HG03095 (cell line): ENCODE measurements around the gene SUGT1.
"Not testable (repeated sequence)": the region's sequence is repeated elsewhere in the genome, so short reads cannot be mapped to it uniquely, and the experiment has no call there.

Experiments used
- ATAC-seq: cut with Tn5 transposase; IDR thresholded peaks from one replicate; pipeline ENCODE4 v1.9.1; 2021; ENCODE audit warnings: moderate library complexity; ENCODE audit not compliant: unreplicated experiment

SUGT1 gene

GRCh38 chr13:52665325-52665724, 12.7 kb downstream of the SUGT1 start:
- ATAC-seq: no peak

GRCh38 chr13:52669677-52670076, 17.0 kb downstream of the SUGT1 start:
- ATAC-seq: no peak

DNA sequence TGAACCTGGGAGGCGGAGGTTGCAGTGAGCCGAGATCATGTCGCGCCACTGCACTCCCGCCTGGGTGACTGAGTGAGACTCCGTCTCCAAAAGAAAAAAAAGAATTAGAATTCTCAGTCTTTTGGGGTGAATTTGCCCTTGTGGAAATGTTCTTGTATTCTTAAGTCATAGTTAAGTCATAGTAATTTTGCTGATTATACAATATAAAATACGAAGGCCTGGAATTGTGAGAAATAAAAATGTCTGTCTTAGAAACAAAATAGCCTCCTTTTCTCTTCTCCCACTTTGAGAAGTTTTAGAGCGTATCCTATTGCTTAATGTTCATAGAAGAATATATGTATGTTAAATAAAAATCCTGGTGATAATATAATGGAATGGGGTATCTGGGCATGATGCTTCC, 18.1 kb downstream of the SUGT1 start:
- no peak for ATAC-seq

- no peak for ATAC-seq
Measured at GRCh38 chr13:52673465-52673864, 20.8 kb downstream of the SUGT1 start.

DNA sequence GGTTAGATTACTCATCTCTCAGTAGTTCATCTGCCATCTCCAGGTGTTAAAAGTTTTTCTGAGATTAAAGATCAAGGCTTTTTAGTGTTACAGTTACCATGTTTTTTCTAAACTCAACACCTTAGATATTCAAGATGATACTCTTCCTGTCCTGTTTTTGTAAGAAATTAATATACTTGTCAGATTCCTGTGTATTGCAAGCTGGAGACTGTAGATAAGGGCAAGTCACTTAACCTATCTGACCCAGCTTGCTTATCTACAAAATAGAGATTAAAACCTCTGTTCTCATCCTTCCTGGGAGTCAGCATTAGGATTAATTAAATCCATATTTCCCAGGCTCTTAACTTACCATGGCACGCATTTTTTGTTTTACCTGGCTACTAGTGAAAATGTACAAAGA, 25.2 kb downstream of the SUGT1 start:
- no peak for ATAC-seq

GRCh38 chr13:52685806-52686205, 33.2 kb downstream of the SUGT1 start:
- not testable (repeated sequence) for ATAC-seq

DNA sequence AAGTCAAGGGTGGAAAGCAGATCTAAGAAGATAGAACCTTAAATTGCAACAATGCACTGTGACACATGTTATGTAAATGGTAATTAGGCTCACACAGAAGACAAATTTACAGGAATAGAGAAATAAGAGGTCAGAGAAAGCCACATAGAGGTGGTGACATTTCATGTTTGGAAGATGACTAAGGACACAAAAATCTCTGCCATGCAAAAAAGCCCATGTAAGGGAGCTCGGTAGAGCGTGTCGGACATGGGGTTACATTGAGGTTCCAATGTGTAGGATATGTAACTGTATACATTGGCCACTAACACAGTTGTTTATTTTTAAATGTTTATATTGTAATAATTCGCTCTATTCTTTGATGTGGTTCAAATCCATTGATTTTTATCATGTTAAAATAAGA, 33.7 kb downstream of the SUGT1 start:
- ATAC-seq: no peak

DNA sequence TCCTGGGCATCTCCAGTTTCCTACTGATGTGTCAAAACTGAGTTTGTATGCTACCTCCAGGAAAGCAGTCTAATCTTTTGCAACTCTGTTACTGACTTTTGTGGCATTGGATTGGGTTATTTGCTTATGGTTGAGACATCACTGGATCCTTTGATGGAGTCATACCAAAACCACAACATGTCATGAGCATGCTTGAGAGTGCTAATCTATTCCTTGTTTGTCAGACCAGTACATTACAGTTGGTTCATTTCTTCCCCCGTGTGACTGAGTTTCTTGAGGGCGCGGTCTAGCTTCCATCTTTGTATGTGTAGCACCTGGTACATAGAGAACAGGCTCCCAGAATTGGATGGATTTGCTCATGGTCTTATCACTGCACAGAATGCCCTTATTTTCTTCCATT, 43.2 kb downstream of the SUGT1 start:
- ATAC-seq: peak; percentile 65

- no peak for ATAC-seq
Measured at GRCh38 chr13:52696566-52696965, 43.9 kb downstream of the SUGT1 start.

GRCh38 chr13:52701728-52702465, 49.3 kb downstream of the SUGT1 start:
- no peak for ATAC-seq

GRCh38 chr13:52703482-52703881, 50.8 kb downstream of the SUGT1 start:
- no peak for ATAC-seq

GRCh38 chr13:52706081-52706480, 53.4 kb downstream of the SUGT1 start:
- no peak for ATAC-seq

GRCh38 chr13:52707375-52707774, 54.7 kb downstream of the SUGT1 start:
- ATAC-seq: no peak

DNA sequence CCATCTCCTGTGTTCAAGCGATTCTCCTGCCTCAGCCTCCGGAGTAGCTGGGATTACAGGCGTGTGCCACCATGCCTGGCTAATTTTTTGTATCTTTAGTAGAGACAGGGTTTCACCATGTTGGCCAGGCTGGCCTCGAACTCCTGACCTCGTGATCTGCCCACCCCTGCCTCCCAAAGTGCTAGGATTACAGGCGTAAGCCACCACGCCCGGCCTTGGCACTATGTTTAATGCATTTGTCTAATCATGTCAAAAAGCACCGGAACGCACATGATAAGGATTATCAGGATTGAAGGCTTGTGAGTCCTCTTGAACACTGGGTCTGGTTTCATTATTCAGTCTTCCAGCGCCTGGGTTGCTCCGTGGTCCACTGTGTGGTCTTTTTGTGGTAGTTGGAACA, 55.6 kb downstream of the SUGT1 start:
- not testable (repeated sequence) for ATAC-seq

GRCh38 chr13:52711286-52711685, 58.6 kb downstream of the SUGT1 start:
- ATAC-seq: no peak

DNA sequence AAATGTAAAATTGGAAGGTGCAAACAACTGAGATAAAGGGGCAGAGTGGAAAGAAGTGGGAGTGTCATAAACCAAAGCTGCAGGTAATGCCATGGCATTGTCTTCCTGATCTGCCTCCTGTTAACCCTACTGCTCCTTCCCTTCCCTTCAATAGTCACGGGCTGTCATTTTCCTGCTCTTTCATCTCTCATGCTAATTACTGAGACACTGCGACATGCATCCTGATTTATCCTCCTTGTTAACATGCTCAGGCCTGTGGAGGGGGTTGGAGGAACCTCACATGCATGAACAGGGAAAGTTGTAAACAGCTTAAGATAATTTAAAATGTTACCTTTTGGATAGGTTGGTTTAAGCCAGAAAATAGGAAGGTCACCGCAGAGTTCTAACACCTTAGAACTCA, 59.7 kb downstream of the SUGT1 start:
- no peak for ATAC-seq

- ATAC-seq: no peak
Measured at GRCh38 chr13:52713894-52714293, 61.3 kb downstream of the SUGT1 start.

- ATAC-seq: not testable (repeated sequence)
Measured at GRCh38 chr13:52720904-52721303, 68.3 kb downstream of the SUGT1 start.

DNA sequence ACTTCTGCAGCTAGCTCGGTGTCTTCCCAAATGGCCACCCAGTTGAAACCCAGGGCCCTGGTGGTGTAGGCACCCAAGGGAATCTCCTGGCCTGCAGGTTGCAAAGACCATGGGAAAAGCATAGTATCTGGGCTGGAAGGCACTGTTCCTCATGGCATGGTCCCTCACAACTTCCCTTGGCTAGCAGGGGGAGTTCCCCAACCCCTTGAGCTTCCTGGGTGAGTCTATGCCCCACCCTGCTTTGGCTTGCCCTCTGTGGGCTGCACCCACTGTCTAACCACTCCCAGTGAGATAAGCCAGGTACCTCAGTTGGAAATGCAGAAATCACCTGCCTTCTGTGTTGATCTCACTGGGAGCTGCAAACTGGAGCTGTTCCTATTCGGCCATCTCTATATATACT, 68.7 kb downstream of the SUGT1 start:
- not testable (repeated sequence) for ATAC-seq

DNA sequence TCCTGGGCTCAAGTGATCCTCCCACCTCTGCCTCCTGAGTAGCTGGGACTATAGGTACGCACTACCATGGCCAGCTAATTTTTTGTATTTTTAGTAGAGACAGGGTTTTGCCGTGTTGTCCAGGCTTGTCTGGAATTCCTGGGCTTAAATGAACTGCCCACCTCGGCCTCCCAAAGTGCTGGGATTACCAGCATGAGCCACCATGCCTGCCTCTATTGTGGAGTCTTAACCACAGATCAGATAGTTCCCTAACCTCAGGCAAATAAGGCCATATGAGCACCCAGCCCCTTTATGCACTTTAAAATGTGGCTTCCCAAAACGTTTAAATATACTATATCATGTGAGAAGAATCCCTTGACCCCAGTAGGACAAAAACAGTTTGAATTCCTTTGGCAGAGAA, 70.5 kb downstream of the SUGT1 start:
- ATAC-seq: no peak

DNA sequence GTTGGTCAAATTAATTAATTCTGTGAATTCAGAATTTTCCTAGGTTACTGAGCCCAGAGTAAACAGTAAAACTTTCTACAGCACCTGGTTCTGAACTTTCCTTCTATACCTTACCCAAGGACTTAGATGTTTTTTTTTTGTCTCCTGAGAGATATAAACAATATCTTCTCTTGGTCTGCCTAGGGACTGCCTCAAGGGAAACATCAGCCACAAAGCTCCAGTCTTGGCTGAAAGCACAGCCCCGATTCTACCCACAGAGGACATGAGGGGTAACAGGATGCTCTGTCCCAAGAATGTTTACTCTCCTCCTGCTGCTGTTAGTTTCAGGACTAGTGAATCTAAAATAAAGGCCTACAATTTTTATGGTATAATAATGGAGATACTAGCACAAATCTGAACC, 72.7 kb downstream of the SUGT1 start:
- ATAC-seq: no peak

DNA sequence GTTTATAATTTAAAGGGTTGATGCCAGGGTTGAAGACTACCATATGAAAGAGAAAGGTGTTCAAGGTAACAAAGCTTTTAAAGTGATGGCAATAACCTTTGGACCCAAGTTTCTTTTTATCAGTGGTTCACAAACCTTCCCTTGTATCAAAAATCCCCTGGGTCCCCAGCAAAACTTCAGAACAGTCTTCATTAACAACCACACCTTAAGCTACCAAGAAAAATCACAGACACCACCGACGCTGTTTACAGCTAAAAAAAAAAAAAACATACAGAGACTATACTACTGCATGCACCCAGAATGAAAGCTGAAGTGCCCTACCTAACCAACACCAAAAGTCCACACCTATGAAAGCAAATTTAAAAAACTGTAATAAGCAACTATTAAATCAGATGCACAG, 73.6 kb downstream of the SUGT1 start:
- no peak for ATAC-seq

- ATAC-seq: no peak
Measured at GRCh38 chr13:52734075-52734623, 81.5 kb downstream of the SUGT1 start.
